Ecto neural progenitor cell (in vitro differentiated cells): Measurements from ENCODE around the gene CNST.
"Not testable (repeated sequence)": the region's sequence is repeated elsewhere in the genome, so short reads cannot be mapped to it uniquely, and the experiment has no call there.

Experiments used
- DNase-seq: peaks from one replicate; pipeline ENCODE4 v3.0.0-alpha.2; 2018; ENCODE audit warnings: low spot score

The CNST gene

GRCh38 chr1:246587032-246587431 lies 20.8 kb downstream of the CNST start:
- DNase-seq = no peak

- DNase-seq = no peak
Measured at GRCh38 chr1:246587606-246588005, 21.4 kb downstream of the CNST start.

GRCh38 chr1:246588159-246588721 lies 22.0 kb downstream of the CNST start:
- DNase-seq = no peak

- not testable (repeated sequence) for DNase-seq
Measured at GRCh38 chr1:246589919-246590318, 23.7 kb downstream of the CNST start.

GRCh38 chr1:246591047-246591446 lies 24.8 kb downstream of the CNST start:
- DNase-seq = no peak

- no peak for DNase-seq
Measured at GRCh38 chr1:246591504-246591903, 25.2 kb downstream of the CNST start.

- no peak for DNase-seq
Measured at GRCh38 chr1:246591958-246592357, 25.7 kb downstream of the CNST start.

GRCh38 chr1:246592695-246593094 lies 26.4 kb downstream of the CNST start:
- no peak for DNase-seq

- no peak for DNase-seq
Measured at GRCh38 chr1:246595146-246595545, 28.9 kb downstream of the CNST start.

GRCh38 chr1:246597340-246597739 lies 31.1 kb downstream of the CNST start:
- DNase-seq = no peak

- no peak for DNase-seq
Measured at GRCh38 chr1:246597971-246598370, 31.7 kb downstream of the CNST start.

- no peak for DNase-seq
Measured at GRCh38 chr1:246599315-246599714, 33.1 kb downstream of the CNST start.

- DNase-seq = no peak
Measured at GRCh38 chr1:246600579-246600978, 34.3 kb downstream of the CNST start.

- no peak for DNase-seq
Measured at GRCh38 chr1:246602194-246602593, 35.9 kb downstream of the CNST start.

GRCh38 chr1:246605231-246605630 lies 39.0 kb downstream of the CNST start:
- not testable (repeated sequence) for DNase-seq

GRCh38 chr1:246607462-246607861 lies 41.2 kb downstream of the CNST start:
- no peak for DNase-seq

GRCh38 chr1:246608616-246609376 lies 42.5 kb downstream of the CNST start:
- no peak for DNase-seq

- no peak for DNase-seq
Measured at GRCh38 chr1:246609632-246610031, 43.4 kb downstream of the CNST start.

- DNase-seq = no peak
Measured at GRCh38 chr1:246613096-246613758, 47.0 kb downstream of the CNST start.

GRCh38 chr1:246617156-246617555 lies 50.9 kb downstream of the CNST start:
- DNase-seq = no peak

GRCh38 chr1:246617768-246618167 lies 51.5 kb downstream of the CNST start:
- no peak for DNase-seq

- no peak for DNase-seq
Measured at GRCh38 chr1:246618240-246618808, 52.1 kb downstream of the CNST start.

- DNase-seq = no peak
Measured at GRCh38 chr1:246622035-246622652, 55.9 kb downstream of the CNST start.
